ENCODE results near the gene LRRC70.

GRCh38 chr5:62600560-62601252, 22.1 kb downstream of the LRRC70 start:
- TF ChIP-seq CTCF (IDR thresholded peaks at IDR 0.05) (no peak), POLR2A (IDR thresholded peaks at IDR 0.05) (no peak)

All from adrenal gland (tissue), 5 donors.